ENCODE measurements around the gene GANC. TPM values are rescaled to one million over a fixed set of nuclear protein-coding genes. Genes with fewer than 3 reads are reported as not detected.

The GANC gene
- total and polyA plus RNA-seq, 2 experiments from 2014 or later: 7.4 to 12.6 TPM

GRCh38 chr15:42338500-42338899, 65.5 kb downstream of the GANC start:
- Mint-ChIP-seq H3K4me1 (no peaks in the 10 kb centered on the region), H3K27ac (no peak overlapping the region), H3K4me3 (no peak overlapping the region), H3K36me3 (ENCODE audit: low read depth) (peaks cover 15% of the 10 kb centered on the region), H3K9me3 (peaks cover 16% of the 10 kb centered on the region), H3K27me3 (ENCODE audit: insufficient read depth, low read depth, poor library complexity) (peaks cover 2% of the 10 kb centered on the region)
- TF ChIP-seq CREB1 (CRISPR knock-in tag; IDR thresholded peaks at IDR 0.05; ENCODE audit: low read depth): no peak
- no peak for TF ChIP-seq JUNB (IDR thresholded peaks at IDR 0.05; ENCODE audit: unreplicated experiment)
- no peak for TF ChIP-seq ZNF114 (CRISPR knock-in tag; IDR thresholded peaks at IDR 0.05)
- no peak for TF ChIP-seq ZNF462 (CRISPR knock-in tag; IDR thresholded peaks at IDR 0.05)
- no peak for TF ChIP-seq EZH2 (IDR thresholded peaks at IDR 0.05; ENCODE audit: low read depth, unreplicated experiment)
- TF ChIP-seq CTCF (conservative IDR thresholded peaks at IDR 0.05; ENCODE audit: low read depth in 2 of 2): no peak
- no peak for TF ChIP-seq ETS1 (IDR thresholded peaks at IDR 0.05)
- TF ChIP-seq POLR2AphosphoS5 (IDR thresholded peaks at IDR 0.05; ENCODE audit: low read depth): no peak
- no peak for TF ChIP-seq REST (IDR thresholded peaks at IDR 0.05; ENCODE audit: unreplicated experiment)
- TF ChIP-seq STAT1 (IDR thresholded peaks at IDR 0.05; ENCODE audit: unreplicated experiment): no peak
- no peak for TF ChIP-seq EZH2phosphoT487 (IDR thresholded peaks at IDR 0.05; ENCODE audit: unreplicated experiment)
- ATAC-seq (no peak), DNase-seq (ENCODE audit: low spot score) (no peak)
- no peak overlapping the region for H3K27ac ChIP-seq (ENCODE audit: low read depth)
- peaks cover 4% of the 10 kb centered on the region for H3K9me2 ChIP-seq (ENCODE audit: insufficient read depth)
- H3K27me3 ChIP-seq (ENCODE audit: insufficient read depth): no peaks in the 10 kb centered on the region
- H3F3A ChIP-seq (replicated peaks; ENCODE audit: low read depth): no peaks in the 10 kb centered on the region
- H4K20me1 ChIP-seq (replicated peaks; ENCODE audit: insufficient read depth): no peaks in the 10 kb centered on the region
- peak overlapping the region; percentile 9; the same call in 1 of the 2 replicates for H2AFZ ChIP-seq
- H3K36me3 ChIP-seq (ENCODE audit: insufficient read depth): 0 out of 2 replicates have a peak, but pooled peaks cover 3% of the 10 kb centered on the region
- no peak overlapping the region for H3K4me3 ChIP-seq
- no peaks in the 10 kb centered on the region for H3K79me2 ChIP-seq (replicated peaks; ENCODE audit: insufficient read depth)
- H3K4me2 ChIP-seq: no peak overlapping the region
- no peaks in the 10 kb centered on the region for H3K4me1 ChIP-seq (ENCODE audit: insufficient read depth)

All from GM23338 (cell line).